Heart left ventricle (tissue), 13 donors: Measurements from ENCODE around the gene SPOCK1.

Experiments used
- POLR2A ChIP-seq, 2 donors: fragments of 450-650 bp; IDR thresholded peaks; one replicate each; pipeline ENCODE4 v1.6.1; 2017; ENCODE audit warnings: antibody characterized with exemption in 2 of 2, mild to moderate bottlenecking in 2 of 2, moderate library complexity in 2 of 2
- TF ChIP-seq, protein P1 (sequence below), 12 donors: fragments of 200-600 bp; sonication (generic) in 4 of 12; IDR thresholded peaks; one replicate each; pipeline versions ENCODE4 v1.5.0 to v1.8.0; 2018 to 2022; ENCODE audit warnings: antibody characterized with exemption in 12 of 12, mild to moderate bottlenecking in 5 of 12
- donor health status: ischemic (EF 13 %, LVEDD 7.1; RV severe dilation, severe dysfunction).
- donor health status: DM: no; HTN: yes; CAD: no.
- donor health status: DM: no; HTN: no; CAD: no.
- donor health status: ischemic (EF 25% LVEDD 6.9; RV normal size, moderate dysfunction).
- donor health status: ischemic (EF 25% LVEDD 5.7; RV mildly dilated, moderate dysfunction).
- donor health status: ischemic (EF 35%, LVEDD 5.7; RV mildly dilated, moderate dysfunction).
- donor health status: nonischemic (EF 11% LVEDD 7.7; RV severe dilation, severe dysfunction).
- donor health status: DM: yes; HTN: yes; CAD: no.
- donor health status: PGD.
- donor health status: ischemic (EF 29% LVEDD 5.4; RV normal size, mild dysfunction).
- donor health status: nonischemic (EF 23%, LVEDD 6.1; RV moderate dilation, normal function).

DNA sequence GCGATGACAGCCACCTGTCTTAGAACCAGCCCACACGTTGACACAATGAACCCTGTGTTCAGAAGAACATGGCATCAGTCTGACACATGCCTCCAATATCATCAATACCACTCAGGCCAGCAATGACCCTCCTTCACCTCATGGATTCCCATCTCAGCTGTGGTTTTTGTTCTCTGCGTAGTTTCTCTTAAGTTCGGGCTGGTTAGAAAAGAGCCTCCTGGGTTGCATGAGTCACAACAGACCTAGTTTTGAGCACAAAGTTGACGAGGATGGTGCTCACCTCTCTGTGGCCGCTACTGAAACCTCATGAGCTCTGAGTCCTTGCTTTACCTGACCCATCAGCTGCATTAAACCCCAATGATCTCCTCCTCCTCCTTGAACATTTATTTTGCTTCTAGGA, 299.9 kb downstream of the SPOCK1 start:
- TF ChIP-seq, protein P1, sequence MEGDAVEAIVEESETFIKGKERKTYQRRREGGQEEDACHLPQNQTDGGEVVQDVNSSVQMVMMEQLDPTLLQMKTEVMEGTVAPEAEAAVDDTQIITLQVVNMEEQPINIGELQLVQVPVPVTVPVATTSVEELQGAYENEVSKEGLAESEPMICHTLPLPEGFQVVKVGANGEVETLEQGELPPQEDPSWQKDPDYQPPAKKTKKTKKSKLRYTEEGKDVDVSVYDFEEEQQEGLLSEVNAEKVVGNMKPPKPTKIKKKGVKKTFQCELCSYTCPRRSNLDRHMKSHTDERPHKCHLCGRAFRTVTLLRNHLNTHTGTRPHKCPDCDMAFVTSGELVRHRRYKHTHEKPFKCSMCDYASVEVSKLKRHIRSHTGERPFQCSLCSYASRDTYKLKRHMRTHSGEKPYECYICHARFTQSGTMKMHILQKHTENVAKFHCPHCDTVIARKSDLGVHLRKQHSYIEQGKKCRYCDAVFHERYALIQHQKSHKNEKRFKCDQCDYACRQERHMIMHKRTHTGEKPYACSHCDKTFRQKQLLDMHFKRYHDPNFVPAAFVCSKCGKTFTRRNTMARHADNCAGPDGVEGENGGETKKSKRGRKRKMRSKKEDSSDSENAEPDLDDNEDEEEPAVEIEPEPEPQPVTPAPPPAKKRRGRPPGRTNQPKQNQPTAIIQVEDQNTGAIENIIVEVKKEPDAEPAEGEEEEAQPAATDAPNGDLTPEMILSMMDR (IDR thresholded peaks at IDR 0.05), result no peak
- TF ChIP-seq POLR2A (IDR thresholded peaks at IDR 0.05), result no peak
